Activated T-cell treated with anti-CD3 and anti-CD28 coated beads, Interleukin-2, amount 50 U/mL, for 72 hours (primary cell): Measurements from ENCODE around the gene CD274. TPM values are rescaled to one million over a fixed set of nuclear protein-coding genes. Genes with fewer than 3 reads are reported as not detected.
"Not testable (repeated sequence)": the region's sequence is repeated elsewhere in the genome, so short reads cannot be mapped to it uniquely, and the experiment has no call there.

ENCODE experiments used
- ATAC-seq, 2 donors: fragments of 150-1000 bp; cut with Tn5 transposase; replicated peaks in 1 of 2; 2 replicates each; pipeline ENCODE4 v1.10.0; 2021; ENCODE audit warnings: moderate library complexity in 2 of 2, mild to moderate bottlenecking in 1 of 2
- DNase-seq, 2 donors: peaks; one replicate each; pipeline ENCODE4 v3.0.0; 2021 to 2022; ENCODE audit warnings: mixed read lengths in 1 of 2
- H3K27ac Mint-ChIP-seq: one replicate; pipeline ENCODE4 v1.8.0; 2022; ENCODE audit warnings: mild to moderate bottlenecking, moderate library complexity, mixed read lengths
- H3K27me3 Mint-ChIP-seq: one replicate; pipeline ENCODE4 v1.8.0; 2022; ENCODE audit warnings: low read depth, mixed read lengths
- H3K36me3 Mint-ChIP-seq, 2 donors: one replicate each; pipeline ENCODE4 v1.8.0; 2022; ENCODE audit warnings: mixed read lengths in 2 of 2, mild to moderate bottlenecking in 1 of 2; ENCODE audit not compliant: insufficient read depth in 2 of 2
- H3K4me1 Mint-ChIP-seq: one replicate; pipeline ENCODE4 v1.8.0; 2022; ENCODE audit warnings: low read depth, mixed read lengths
- H3K4me3 Mint-ChIP-seq, 2 donors: one replicate each; pipeline ENCODE4 v1.8.0; 2022; ENCODE audit warnings: mild to moderate bottlenecking in 2 of 2, mixed read lengths in 2 of 2, moderate library complexity in 2 of 2
- H3K9me3 Mint-ChIP-seq, 2 donors: one replicate each; pipeline ENCODE4 v1.8.0; 2022; ENCODE audit warnings: mixed read lengths in 2 of 2
- total RNA-seq, 2 donors: library from RNA; stranded (reverse); gene quantifications; one replicate each; pipeline ENCODE4 v1.2.3, GENCODE V29; 2022

CD274 gene
- total RNA-seq, 2 donors from 2014 or later: 16.4 to 36.3 TPM

GRCh38 chr9:5482194-5482593 is 31.9 kb downstream of the CD274 start:
- Mint-ChIP-seq H3K36me3 (no peaks in the 10 kb centered on the region), H3K4me3 (no peak overlapping the region), H3K9me3 (peaks cover 0 to 3% of the 10 kb centered on the region in 2 donors), H3K27me3 (peaks cover 6% of the 10 kb centered on the region), H3K27ac (no peak overlapping the region), H3K4me1 (peaks cover 38% of the 10 kb centered on the region)
- ATAC-seq (no peak), DNase-seq (no peak)

- DNase-seq: no peak
- H3K9me3 Mint-ChIP-seq: peaks cover 0 to 3% of the 10 kb centered on the region in 2 donors
- H3K36me3 Mint-ChIP-seq: no peaks in the 10 kb centered on the region
- H3K4me3 Mint-ChIP-seq: no peak overlapping the region
- H3K4me1 Mint-ChIP-seq: peaks cover 33% of the 10 kb centered on the region
- H3K27me3 Mint-ChIP-seq: peaks cover 6% of the 10 kb centered on the region
- ATAC-seq: no peak
- no peak overlapping the region for H3K27ac Mint-ChIP-seq
Observed at GRCh38 chr9:5483306-5483705, 33.0 kb downstream of the CD274 start.

GRCh38 chr9:5485378-5486085 is 35.2 kb downstream of the CD274 start:
- no peak overlapping the region for H3K27ac Mint-ChIP-seq
- ATAC-seq: no peak

GRCh38 chr9:5486988-5487387 is 36.6 kb downstream of the CD274 start:
- Mint-ChIP-seq H3K27me3 (peaks cover 3% of the 10 kb centered on the region), H3K4me3 (no peak overlapping the region), H3K9me3 (peaks cover 0 to 3% of the 10 kb centered on the region in 2 donors), H3K36me3 (no peaks in the 10 kb centered on the region), H3K4me1 (peaks cover 3% of the 10 kb centered on the region), H3K27ac (no peak overlapping the region)
- ATAC-seq: no peak
- DNase-seq: no peak

More at GRCh38 chr9:5485378-5486085, 35.2 kb downstream of the CD274 start:
- Mint-ChIP-seq H3K9me3 (peaks cover 0 to 3% of the 10 kb centered on the region in 2 donors), H3K4me1 (peaks cover 15% of the 10 kb centered on the region), H3K4me3 (no peak overlapping the region), H3K27me3 (peaks cover 6% of the 10 kb centered on the region), H3K36me3 (no peaks in the 10 kb centered on the region)
- no peak for DNase-seq

- peaks cover 0 to 3% of the 10 kb centered on the region in 2 donors for H3K9me3 Mint-ChIP-seq
- no peaks in the 10 kb centered on the region for H3K27me3 Mint-ChIP-seq
- no peak overlapping the region for H3K4me3 Mint-ChIP-seq
- ATAC-seq (no peak), DNase-seq (no peak)
- no peak overlapping the region for H3K27ac Mint-ChIP-seq
- H3K4me1 Mint-ChIP-seq: peaks cover 6% of the 10 kb centered on the region
- no peaks in the 10 kb centered on the region for H3K36me3 Mint-ChIP-seq
Observed at GRCh38 chr9:5488221-5489008, 38.1 kb downstream of the CD274 start.

GRCh38 chr9:5489630-5490490 is 39.5 kb downstream of the CD274 start:
- no peak for DNase-seq
- Mint-ChIP-seq H3K27ac (no peak overlapping the region), H3K4me1 (peaks cover 20% of the 10 kb centered on the region)

GRCh38 chr9:5492965-5493678 is 42.8 kb downstream of the CD274 start:
- DNase-seq: no peak
- no peak for ATAC-seq
- H3K36me3 Mint-ChIP-seq: peaks cover 2% of the 10 kb centered on the region in 2 donors
- peaks cover 1 to 2% of the 10 kb centered on the region in 2 donors for H3K9me3 Mint-ChIP-seq
- peaks cover 24% of the 10 kb centered on the region for H3K4me1 Mint-ChIP-seq
- H3K27me3 Mint-ChIP-seq: no peaks in the 10 kb centered on the region
- peak overlapping the region in 1 of 2 donors; percentile 32 for H3K4me3 Mint-ChIP-seq
- H3K27ac Mint-ChIP-seq: peak overlapping the region; percentile 53

More at GRCh38 chr9:5489630-5490490, 39.5 kb downstream of the CD274 start:
- Mint-ChIP-seq H3K36me3 (peaks cover 2% of the 10 kb centered on the region in 2 donors), H3K4me3 (no peak overlapping the region), H3K9me3 (peaks cover 2 to 4% of the 10 kb centered on the region in 2 donors), H3K27me3 (no peaks in the 10 kb centered on the region)
- ATAC-seq: no peak

- H3K27ac Mint-ChIP-seq: peak overlapping the region; percentile 35
- ATAC-seq (peak; percentile 90), DNase-seq (peak; percentile 43 to 47)
- H3K4me3 Mint-ChIP-seq: peak overlapping the region; percentile 32 to 68
- peaks cover 2% of the 10 kb centered on the region in 2 donors for H3K36me3 Mint-ChIP-seq
- H3K27me3 Mint-ChIP-seq: no peaks in the 10 kb centered on the region
- peaks cover 1 to 2% of the 10 kb centered on the region in 2 donors for H3K9me3 Mint-ChIP-seq
- H3K4me1 Mint-ChIP-seq: peaks cover 24% of the 10 kb centered on the region
Observed at GRCh38 chr9:5493679-5494511, 43.6 kb downstream of the CD274 start.

- H3K27ac Mint-ChIP-seq, H3K36me3 Mint-ChIP-seq, H3K4me3 Mint-ChIP-seq, H3K9me3 Mint-ChIP-seq, DNase-seq, H3K27me3 Mint-ChIP-seq, ATAC-seq: not testable (repeated sequence)
- H3K4me1 Mint-ChIP-seq: peaks cover 24% of the 10 kb centered on the region
Observed at GRCh38 chr9:5494765-5495164, 44.4 kb downstream of the CD274 start.

- ATAC-seq: no peak
- H3K4me3 Mint-ChIP-seq: no peak overlapping the region
- peak overlapping the region; percentile 67 for H3K27ac Mint-ChIP-seq
- H3K9me3 Mint-ChIP-seq: peaks cover 6 to 10% of the 10 kb centered on the region in 2 donors
- DNase-seq: no peak
- peaks cover 11% of the 10 kb centered on the region for H3K4me1 Mint-ChIP-seq
- peaks cover 6 to 13% of the 10 kb centered on the region in 2 donors for H3K36me3 Mint-ChIP-seq
- H3K27me3 Mint-ChIP-seq: no peaks in the 10 kb centered on the region
Observed at GRCh38 chr9:5499157-5499556, 48.8 kb downstream of the CD274 start.

GRCh38 chr9:5499889-5500398 is 49.6 kb downstream of the CD274 start:
- no peak overlapping the region for H3K4me3 Mint-ChIP-seq
- no peak overlapping the region for H3K27ac Mint-ChIP-seq
- no peak for DNase-seq
- H3K4me1 Mint-ChIP-seq: peaks cover 11% of the 10 kb centered on the region
- no peaks in the 10 kb centered on the region for H3K27me3 Mint-ChIP-seq
- ATAC-seq: no peak
- H3K9me3 Mint-ChIP-seq: peaks cover 10 to 15% of the 10 kb centered on the region in 2 donors
- H3K36me3 Mint-ChIP-seq: peaks cover 10 to 20% of the 10 kb centered on the region in 2 donors
